ENCODE data around the gene MSANTD2.

GRCh38 chr11:124825876-124826275 is 25.7 kb upstream of the MSANTD2 start:
- TF ChIP-seq CTCF (IDR thresholded peaks at IDR 0.05; ENCODE audit: low read length) (no peak), EZH2 (IDR thresholded peaks at IDR 0.05; ENCODE audit: borderline replicate concordance, low read length) (no peak)

Measured in OCI-LY1 (cell line).